A673 (cell line): ENCODE measurements around the gene GNAI2.

ENCODE experiments used
- CTCF ChIP-seq: fragments of 300-800, 200-600 bp; sonication (generic); conservative IDR thresholded peaks from 2 replicates; pipeline ENCODE4 v1.5.1; 2017; ENCODE audit warnings: low read depth, mild to moderate bottlenecking, antibody characterized with exemption, low read length, moderate library complexity, mixed read lengths
- EZH2 ChIP-seq: fragments of 200-600 bp; sonication (generic); IDR thresholded peaks from 2 replicates; pipeline ENCODE4 v1.6.1; 2017; ENCODE audit warnings: borderline replicate concordance, low read depth, mild to moderate bottlenecking, mixed read lengths, antibody characterized with exemption, low read length; ENCODE audit not compliant: poor library complexity, severe bottlenecking

- TF ChIP-seq CTCF (no peak), EZH2 (no peak)
Measured at GRCh38 chr3:50194903-50195500, 41.0 kb upstream of the GNAI2 start.
